ENCODE measurements around the gene CTTN.

CTTN gene

GRCh38 chr11:70432580-70432979 lies 34.3 kb downstream of the CTTN start:
- TF ChIP-seq, protein P1, sequence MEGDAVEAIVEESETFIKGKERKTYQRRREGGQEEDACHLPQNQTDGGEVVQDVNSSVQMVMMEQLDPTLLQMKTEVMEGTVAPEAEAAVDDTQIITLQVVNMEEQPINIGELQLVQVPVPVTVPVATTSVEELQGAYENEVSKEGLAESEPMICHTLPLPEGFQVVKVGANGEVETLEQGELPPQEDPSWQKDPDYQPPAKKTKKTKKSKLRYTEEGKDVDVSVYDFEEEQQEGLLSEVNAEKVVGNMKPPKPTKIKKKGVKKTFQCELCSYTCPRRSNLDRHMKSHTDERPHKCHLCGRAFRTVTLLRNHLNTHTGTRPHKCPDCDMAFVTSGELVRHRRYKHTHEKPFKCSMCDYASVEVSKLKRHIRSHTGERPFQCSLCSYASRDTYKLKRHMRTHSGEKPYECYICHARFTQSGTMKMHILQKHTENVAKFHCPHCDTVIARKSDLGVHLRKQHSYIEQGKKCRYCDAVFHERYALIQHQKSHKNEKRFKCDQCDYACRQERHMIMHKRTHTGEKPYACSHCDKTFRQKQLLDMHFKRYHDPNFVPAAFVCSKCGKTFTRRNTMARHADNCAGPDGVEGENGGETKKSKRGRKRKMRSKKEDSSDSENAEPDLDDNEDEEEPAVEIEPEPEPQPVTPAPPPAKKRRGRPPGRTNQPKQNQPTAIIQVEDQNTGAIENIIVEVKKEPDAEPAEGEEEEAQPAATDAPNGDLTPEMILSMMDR (IDR thresholded peaks at IDR 0.05; ENCODE audit: insufficient read depth, low read depth, low read length, missing control alignments) = no peak
- no peak for DNase-seq (ENCODE audit: low read depth)
- no peak overlapping the region for H3K4me3 ChIP-seq (ENCODE audit: low read length)

GRCh38 chr11:70433038-70433437 lies 34.7 kb downstream of the CTTN start:
- H3K4me3 ChIP-seq (ENCODE audit: low read length) = no peak overlapping the region
- DNase-seq (ENCODE audit: low read depth) = no peak
- TF ChIP-seq, protein P1 (IDR thresholded peaks at IDR 0.05; ENCODE audit: insufficient read depth, low read depth, low read length, missing control alignments) = no peak

GRCh38 chr11:70433526-70433925 lies 35.2 kb downstream of the CTTN start:
- H3K4me3 ChIP-seq (ENCODE audit: low read length) = no peak overlapping the region
- TF ChIP-seq, protein P1 (IDR thresholded peaks at IDR 0.05; ENCODE audit: insufficient read depth, low read depth, low read length, missing control alignments) = no peak
- no peak for DNase-seq (ENCODE audit: low read depth)

DNA sequence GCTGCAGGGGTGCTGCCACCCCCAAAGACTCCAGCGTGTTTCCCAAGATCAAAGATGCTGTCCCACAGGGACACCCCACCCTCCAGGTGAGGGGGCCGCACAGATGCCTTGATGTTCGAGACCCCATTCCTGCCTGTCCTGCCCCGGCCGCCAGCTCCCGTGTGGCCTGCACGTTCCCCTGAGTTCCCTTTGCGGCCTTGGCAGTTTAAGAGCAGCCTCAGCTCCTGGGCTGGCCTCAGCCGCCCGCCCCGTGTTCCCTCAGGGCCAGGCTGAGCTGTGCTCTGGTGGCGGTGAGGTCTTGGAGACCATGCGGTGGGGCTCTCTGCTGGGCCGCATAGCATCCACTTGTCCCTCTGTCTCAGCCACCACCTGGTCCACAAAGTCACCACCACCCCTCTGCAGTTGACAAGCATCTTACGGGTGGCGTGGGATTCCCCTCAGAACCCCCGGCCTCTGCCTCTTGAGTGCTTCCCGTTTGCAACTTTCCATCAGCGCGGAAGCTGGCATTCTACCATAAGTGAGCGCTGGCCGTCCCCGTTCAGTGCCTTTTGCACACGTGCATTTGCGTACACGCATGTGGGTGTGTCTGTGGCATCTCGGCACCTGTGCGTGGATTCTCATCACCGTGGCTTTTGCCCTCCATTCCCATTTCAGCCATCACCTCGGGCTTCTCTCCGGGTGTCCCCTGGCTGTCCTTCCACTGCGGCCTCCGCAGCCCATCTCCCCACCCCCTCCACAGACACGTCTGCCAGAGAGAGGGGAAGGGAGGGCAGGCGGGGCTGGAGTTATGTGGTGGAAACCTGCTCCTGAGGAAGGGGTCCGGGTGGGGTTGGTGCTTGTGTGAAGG lies 35.9 kb downstream of the CTTN start:
- no peak overlapping the region for H3K4me3 ChIP-seq (ENCODE audit: low read length)
- TF ChIP-seq, protein P1 (IDR thresholded peaks at IDR 0.05; ENCODE audit: insufficient read depth, low read depth, low read length, missing control alignments) = no peak
- no peak for DNase-seq (ENCODE audit: low read depth)

GRCh38 chr11:70434813-70435278 lies 36.5 kb downstream of the CTTN start:
- H3K4me3 ChIP-seq (ENCODE audit: low read length) = no peak overlapping the region
- TF ChIP-seq, protein P1 (IDR thresholded peaks at IDR 0.05; ENCODE audit: insufficient read depth, low read depth, low read length, missing control alignments) = no peak
- DNase-seq (ENCODE audit: low read depth) = no peak

DNA sequence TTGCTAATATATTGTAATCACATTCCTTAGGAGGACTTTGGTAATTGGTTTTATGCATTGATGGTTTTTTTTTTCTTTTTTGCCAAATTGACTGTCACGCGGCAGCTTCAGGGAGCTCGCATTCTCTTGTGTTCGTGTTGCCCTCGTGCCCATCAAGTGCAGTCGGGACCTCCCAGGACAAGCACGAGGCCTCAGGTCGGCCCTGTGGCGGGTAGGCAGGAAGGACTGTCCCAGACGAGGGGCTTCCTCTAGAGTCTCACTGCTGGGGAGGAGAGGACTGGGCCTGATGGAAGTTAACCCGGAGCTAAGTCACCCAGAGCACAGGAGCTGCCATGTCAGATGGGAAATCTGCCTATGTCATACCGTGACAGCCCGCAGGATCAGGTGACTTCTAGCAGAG lies 37.0 kb downstream of the CTTN start:
- TF ChIP-seq, protein P1 (IDR thresholded peaks at IDR 0.05; ENCODE audit: insufficient read depth, low read depth, low read length, missing control alignments) = no peak
- no peak overlapping the region for H3K4me3 ChIP-seq (ENCODE audit: low read length)
- no peak for DNase-seq (ENCODE audit: low read depth)

Data from epithelial cell of esophagus (primary cell).